CD4-positive, alpha-beta T cell (primary cell): ENCODE results near the gene CEP72. TPM values are rescaled to one million over a fixed set of nuclear protein-coding genes. Genes with fewer than 3 reads are reported as not detected.

ENCODE experiments used
- ATAC-seq: fragments of 200-7000 bp; cut with Tn5 transposase; one replicate; pipeline ENCODE4 v1.10.0; 2022; ENCODE audit warnings: mild to moderate bottlenecking; ENCODE audit not compliant: poor library complexity
- CTCF ChIA-PET: fragments of 350-600 bp; sonication (Branson Sonifier 250); formaldehyde crosslinking; loops from one replicate; lab custom pipeline; 2021; ENCODE audit warnings: antibody characterized with exemption, inconsistent platforms; lab: Charles Lee
- POLR2A ChIA-PET: fragments of 350-600 bp; sonication (Branson Sonifier 250); formaldehyde crosslinking; loops from one replicate; lab custom pipeline; 2021; ENCODE audit warnings: antibody characterized with exemption, inconsistent platforms; lab: Charles Lee
- DNase-seq, 14 experiments: peaks; one replicate each; pipeline ENCODE4 v3.0.0-alpha.2; 2013 to 2020; ENCODE audit warnings: mixed read lengths in 2 of 14
- H3K27ac ChIP-seq, 2 donors: one replicate each; pipeline versions ENCODE4 v1.5.1 to v1.7.0; 2013; ENCODE audit warnings: low read length in 2 of 2, low read depth in 1 of 2, mild to moderate bottlenecking in 1 of 2
- H3K27me3 ChIP-seq, 2 experiments: 1 replicate in 1 of 2; 2 replicates in 1 of 2; pipeline versions ENCODE4 v1.6.1 to v1.7.0; 2013; ENCODE audit warnings: low read length in 2 of 2, control low read depth in 1 of 2, mild to moderate bottlenecking in 1 of 2, moderate library complexity in 1 of 2; ENCODE audit not compliant: insufficient read depth in 2 of 2, control insufficient read depth in 1 of 2
- H3K36me3 ChIP-seq: one replicate; pipeline ENCODE4 v1.6.1; 2013; ENCODE audit warnings: low read length, control low read depth; ENCODE audit not compliant: insufficient read depth
- H3K4me1 ChIP-seq: one replicate; pipeline ENCODE4 v1.6.1; 2013; ENCODE audit warnings: low read length, control low read depth; ENCODE audit not compliant: insufficient read depth
- H3K4me3 ChIP-seq: one replicate; pipeline ENCODE4 v1.5.1; 2013; ENCODE audit warnings: mild to moderate bottlenecking, low read length, moderate library complexity
- H3K9me3 ChIP-seq, 2 experiments: 1 replicate in 1 of 2; 2 replicates in 1 of 2; pipeline versions ENCODE4 v1.6.1 to v1.7.0; 2013; ENCODE audit warnings: low read length in 2 of 2, mild to moderate bottlenecking in 2 of 2, control low read depth in 1 of 2, moderate library complexity in 1 of 2; ENCODE audit not compliant: control insufficient read depth in 1 of 2, insufficient read depth in 1 of 2
- H3K27ac Mint-ChIP-seq: one replicate; pipeline ENCODE4 v1.8.0; 2020; ENCODE audit warnings: mixed read lengths
- H3K27me3 Mint-ChIP-seq: one replicate; pipeline ENCODE4 v1.8.0; 2021; ENCODE audit warnings: mixed read lengths
- H3K36me3 Mint-ChIP-seq: one replicate; pipeline ENCODE4 v1.8.0; 2021; ENCODE audit warnings: low read depth, mixed read lengths
- H3K4me1 Mint-ChIP-seq: one replicate; pipeline ENCODE4 v1.8.0; 2021; ENCODE audit warnings: low read depth, mixed read lengths
- H3K4me3 Mint-ChIP-seq: one replicate; pipeline ENCODE4 v1.8.0; 2020; ENCODE audit warnings: mild to moderate bottlenecking, mixed read lengths
- H3K9me3 Mint-ChIP-seq: one replicate; pipeline ENCODE4 v1.8.0; 2020; ENCODE audit warnings: mixed read lengths
- CTCF ChIP-seq: fragments of 200-600 bp; IDR thresholded peaks from one replicate; pipeline ENCODE4 v1.8.0; 2022; ENCODE audit warnings: antibody characterized with exemption, mild to moderate bottlenecking
- intact Hi-C, 2 experiments: fragments of 100-400 bp; cut with DNase I in 1 of 2; cut with micrococcal nuclease in 1 of 2; formaldehyde crosslinking; loops; one replicate each; pipeline versions ENCODE4 v1.15.1 to v1.9.0; 2023 to 2025; cut with DNase I, micrococcal nuclease
- total RNA-seq, 174 experiments: library from RNA in 2 of 174; stranded (reverse) in 2 of 174; gene quantifications; one replicate each; pipeline ENCODE4 v1.2.3 and lab custom pipeline; 2021 to 2026

CEP72 gene
- total RNA-seq, 2 experiments from 2014 or later, result 7.6 to 8.0 TPM

DNA sequence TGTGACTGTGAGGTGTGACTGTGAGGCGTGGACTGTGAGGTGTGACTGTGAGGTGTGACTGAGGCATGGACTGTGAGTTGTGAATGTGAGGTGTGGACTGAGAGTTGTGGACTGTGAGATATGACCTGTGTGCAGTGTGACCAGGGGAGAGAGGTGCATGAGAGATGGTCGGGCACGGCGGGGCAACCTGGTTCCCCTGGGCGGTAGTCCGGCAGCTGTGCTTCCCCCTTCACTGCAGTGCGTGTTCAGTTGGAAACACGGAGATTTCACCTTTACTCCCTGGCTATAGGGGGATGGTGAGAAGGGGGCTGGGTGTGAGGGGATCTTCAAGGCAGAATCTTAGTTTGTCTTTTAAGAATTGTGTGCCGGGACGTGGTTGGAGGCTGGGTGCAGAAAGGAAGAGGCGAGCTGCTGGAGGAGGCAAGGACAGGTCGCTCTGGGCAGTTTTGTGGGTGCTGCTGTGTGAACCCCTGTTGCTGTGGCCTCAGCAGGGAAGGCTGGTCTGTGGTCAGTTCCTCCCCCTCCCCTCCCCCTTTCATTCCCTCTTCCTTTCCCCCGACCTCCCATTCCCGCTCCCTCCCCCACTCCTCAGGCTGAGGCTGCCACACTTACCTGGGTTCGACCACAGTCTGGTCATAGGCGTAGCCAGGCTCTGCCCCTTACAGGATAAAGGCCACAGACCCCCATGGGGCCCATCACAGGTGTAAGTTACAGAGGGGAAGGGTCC is 39.3 kb downstream of the CEP72 start:
- no peak for DNase-seq
- Histone ChIP-seq H3K27me3 (no peaks in the 10 kb centered on the region), H3K4me1 (no peaks in the 10 kb centered on the region), H3K4me3 (no peak overlapping the region), H3K27ac (no peak overlapping the region), H3K36me3 (peaks cover 26% of the 10 kb centered on the region), H3K9me3 (peaks cover 0 to 8% of the 10 kb centered on the region in 2 experiments)
- Mint-ChIP-seq H3K4me1 (no peaks in the 10 kb centered on the region), H3K4me3 (no peak overlapping the region), H3K27ac (no peak overlapping the region), H3K27me3 (no peaks in the 10 kb centered on the region), H3K9me3 (no peaks in the 10 kb centered on the region), H3K36me3 (peaks cover 34% of the 10 kb centered on the region)
- intact Hi-C loops, result no loop called here
- ATAC-seq, result no peak
- no peak for TF ChIP-seq CTCF
- ChIA-PET POLR2A (no interaction called here), CTCF (no interaction called here)

GRCh38 chr5:652023-652515 is 39.9 kb downstream of the CEP72 start:
- H3K4me3 ChIP-seq, result no peak overlapping the region
- DNase-seq (peak in 1 of 14 experiments; percentile 11), ATAC-seq (no peak)
- H3K27me3 Mint-ChIP-seq, result no peaks in the 10 kb centered on the region
- H3K4me3 Mint-ChIP-seq, result no peak overlapping the region
- ChIA-PET POLR2A (no interaction called here), CTCF (no interaction called here)
- intact Hi-C loops, result no loop called here
- H3K9me3 Mint-ChIP-seq, result no peaks in the 10 kb centered on the region
- H3K4me1 Mint-ChIP-seq, result no peaks in the 10 kb centered on the region
- no peaks in the 10 kb centered on the region for H3K4me1 ChIP-seq
- no peaks in the 10 kb centered on the region for H3K27me3 ChIP-seq
- peaks cover 40% of the 10 kb centered on the region for H3K36me3 Mint-ChIP-seq
- peaks cover 0 to 8% of the 10 kb centered on the region in 2 experiments for H3K9me3 ChIP-seq
- H3K27ac Mint-ChIP-seq, result no peak overlapping the region
- peaks cover 20% of the 10 kb centered on the region for H3K36me3 ChIP-seq
- no peak for TF ChIP-seq CTCF
- H3K27ac ChIP-seq, result no peak overlapping the region

DNA sequence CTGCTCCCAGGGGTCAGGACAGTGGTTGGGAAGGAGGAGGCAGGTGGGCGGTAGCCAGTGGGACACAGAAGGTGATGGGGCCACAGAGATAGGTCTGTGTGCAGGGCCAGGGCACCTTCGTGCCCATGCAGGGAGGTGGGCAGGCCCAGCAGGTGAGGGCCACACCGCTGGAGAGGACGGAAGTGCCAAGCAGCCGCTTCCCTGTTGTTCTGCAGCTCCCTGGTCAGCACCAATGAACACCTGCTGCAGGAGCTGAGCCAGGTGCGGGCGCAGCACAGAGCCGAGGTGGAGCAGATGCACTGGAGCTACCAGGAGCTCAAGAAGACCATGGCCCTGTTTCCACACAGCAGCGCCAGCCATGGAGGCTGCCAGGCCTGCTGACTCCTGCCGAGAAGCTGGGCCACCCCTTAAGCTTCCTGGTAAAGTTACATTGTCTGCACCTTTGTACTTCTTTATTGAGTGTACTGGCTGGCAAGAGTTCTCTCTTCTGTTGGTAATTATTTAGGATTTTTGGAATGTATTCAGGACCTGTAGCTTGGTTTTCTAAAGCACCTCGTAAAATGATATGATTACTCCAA is 40.7 kb downstream of the CEP72 start:
- no peaks in the 10 kb centered on the region for H3K27me3 Mint-ChIP-seq
- DNase-seq (peak in 1 of 14 experiments; percentile 10), ATAC-seq (no peak)
- H3K4me3 Mint-ChIP-seq, result no peak overlapping the region
- intact Hi-C loops, result no loop called here
- CTCF ChIA-PET, result interaction anchor here (1.4 kb wide), 1 partner anchor 16 kb away, joined by 3 read pairs; no protein-coding TSS in a partner anchor
- no peak overlapping the region for H3K27ac Mint-ChIP-seq
- no peaks in the 10 kb centered on the region for H3K27me3 ChIP-seq
- peaks cover 0 to 8% of the 10 kb centered on the region in 2 experiments for H3K9me3 ChIP-seq
- no peak for TF ChIP-seq CTCF
- POLR2A ChIA-PET, result no interaction called here
- H3K4me1 ChIP-seq, result no peaks in the 10 kb centered on the region
- H3K4me3 ChIP-seq, result no peak overlapping the region
- H3K9me3 Mint-ChIP-seq, result no peaks in the 10 kb centered on the region
- H3K36me3 Mint-ChIP-seq, result peaks cover 48% of the 10 kb centered on the region
- H3K4me1 Mint-ChIP-seq, result no peaks in the 10 kb centered on the region
- no peak overlapping the region for H3K27ac ChIP-seq
- H3K36me3 ChIP-seq, result peaks cover 12% of the 10 kb centered on the region
